ENCODE data around the gene EEPD1.

The EEPD1 gene

GRCh38 chr7:36291387-36292316 is 138.6 kb downstream of the EEPD1 start (continued):
- TF ChIP-seq ZBTB10 (tag by site-specific recombination; IDR thresholded peaks at IDR 0.05) (no peak), ZNF112 (tag by site-specific recombination; IDR thresholded peaks at IDR 0.05) (no peak), ZNF274 (IDR thresholded peaks at IDR 0.05; ENCODE audit: low read length) (no peak), ZNF274 (tag by site-specific recombination; IDR thresholded peaks at IDR 0.05; ENCODE audit: borderline replicate concordance) (no peak), ZNF335 (tag by site-specific recombination; conservative IDR thresholded peaks at IDR 0.05) (0 out of 2 replicates have a peak, but pooled peaks have one; percentile 2)

- Histone ChIP-seq H3K4me1 (ENCODE audit: control insufficient read depth, insufficient read depth, low read length) (no peaks in the 10 kb centered on the region), H3K36me3 (ENCODE audit: control insufficient read depth in 2 of 2, insufficient read depth in 1 of 2, low read length in 2 of 2) (peaks cover 0 to 5% of the 10 kb centered on the region in 2 experiments; a peak in 1 of 3 replicates), H3K27ac (ENCODE audit: extremely low read depth, low read depth, low read length) (no peak overlapping the region), H3K9me3 (ENCODE audit: control insufficient read depth, insufficient read depth, low read depth, low read length) (no peaks in the 10 kb centered on the region), H3K4me3 (ENCODE audit: low read depth, low read length) (no peak overlapping the region)
- CTCF ChIA-PET = interaction anchor here (1.2 to 2.4 kb wide), 2 partner anchors 24 to 310 kb away, joined by 4 to 10 read pairs; no protein-coding TSS in a partner anchor
- POLR2A ChIA-PET = no interaction called here
- TF ChIP-seq KLF8 (tag by site-specific recombination; IDR thresholded peaks at IDR 0.05) = no peak
- TF ChIP-seq ZNF24 (tag by site-specific recombination; IDR thresholded peaks at IDR 0.05) = no peak
- no peak for TF ChIP-seq ZNF449 (tag by site-specific recombination; IDR thresholded peaks at IDR 0.05)
- TF ChIP-seq ZNF169 (tag by site-specific recombination; IDR thresholded peaks at IDR 0.05) = no peak
- no peak for TF ChIP-seq ZBTB26 (tag by site-specific recombination; optimal IDR thresholded peaks at IDR 0.05)
- no peak for TF ChIP-seq ZSCAN30 (tag by site-specific recombination; IDR thresholded peaks at IDR 0.05)
- TF ChIP-seq ZNF645 (tag by site-specific recombination; IDR thresholded peaks at IDR 0.05) = no peak
- TF ChIP-seq ZBTB6 (tag by site-specific recombination; IDR thresholded peaks at IDR 0.05) = no peak
- TF ChIP-seq HIC1 (tag by site-specific recombination; IDR thresholded peaks at IDR 0.05) = no peak
- TF ChIP-seq ZNF692 (tag by site-specific recombination; IDR thresholded peaks at IDR 0.05) = no peak
- TF ChIP-seq ZNF112 (tag by site-specific recombination; IDR thresholded peaks at IDR 0.05) = no peak
- TF ChIP-seq ZNF621 (tag by site-specific recombination; IDR thresholded peaks at IDR 0.05) = no peak
- no peak for TF ChIP-seq INSM2 (tag by site-specific recombination; IDR thresholded peaks at IDR 0.05)
- TF ChIP-seq ZNF221 (tag by site-specific recombination; IDR thresholded peaks at IDR 0.05; ENCODE audit: borderline replicate concordance) = no peak
Observed at GRCh38 chr7:36295090-36295489, 142.0 kb downstream of the EEPD1 start.
